Measurements from ENCODE around the gene TFE3. TPM values are rescaled to one million over a fixed set of nuclear protein-coding genes. Genes with fewer than 3 reads are reported as not detected.

TFE3 gene
- total RNA-seq, 1 donor from 2014 or later, result 22.1 TPM

DNA sequence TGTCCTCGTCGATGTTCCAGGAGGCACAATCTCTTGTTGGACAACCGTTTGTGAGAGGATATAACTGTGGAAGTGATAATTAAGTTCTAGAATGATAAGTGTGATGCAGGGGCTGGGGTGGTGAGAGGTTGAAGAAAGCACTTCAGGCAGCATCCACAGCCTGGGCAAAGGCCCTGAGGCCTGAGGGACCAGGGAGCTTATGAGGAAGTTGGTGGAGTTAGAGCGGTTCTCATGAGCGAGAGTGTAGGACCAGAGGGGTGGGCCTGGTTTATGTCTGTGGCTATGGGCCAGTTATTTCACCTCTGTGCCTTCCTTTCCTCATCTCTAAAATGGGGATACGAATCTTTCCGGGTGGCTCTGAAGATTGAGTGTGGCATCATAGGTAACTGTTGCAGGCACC lies 18.3 kb upstream of the TFE3 start:
- DNase-seq (ENCODE audit: low spot score), result no peak

GRCh38 chrX:49060914-49061313 lies 17.8 kb upstream of the TFE3 start:
- no peak for DNase-seq (ENCODE audit: low spot score)

DNA sequence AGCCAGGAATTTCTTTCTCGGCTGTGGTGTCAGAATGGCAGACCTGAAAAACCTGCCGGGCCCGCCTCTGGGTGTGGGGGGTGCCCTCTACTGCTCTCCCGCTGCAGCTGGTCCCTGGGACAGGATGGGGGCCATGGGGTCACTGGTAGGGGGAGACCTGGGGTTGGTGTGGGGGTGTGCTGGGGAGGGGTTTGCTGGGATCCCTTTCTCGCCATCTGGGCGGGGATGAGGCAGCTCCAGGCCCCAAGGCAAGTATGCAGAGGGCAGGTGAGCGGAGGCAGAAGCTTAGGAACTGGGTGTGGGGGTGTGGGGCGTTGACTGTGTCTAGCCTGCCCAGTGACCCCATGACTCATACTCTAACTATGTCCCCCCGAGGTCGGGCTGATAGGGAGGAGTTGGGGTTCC lies 16.5 kb upstream of the TFE3 start:
- DNase-seq (ENCODE audit: low spot score), result no peak

DNA sequence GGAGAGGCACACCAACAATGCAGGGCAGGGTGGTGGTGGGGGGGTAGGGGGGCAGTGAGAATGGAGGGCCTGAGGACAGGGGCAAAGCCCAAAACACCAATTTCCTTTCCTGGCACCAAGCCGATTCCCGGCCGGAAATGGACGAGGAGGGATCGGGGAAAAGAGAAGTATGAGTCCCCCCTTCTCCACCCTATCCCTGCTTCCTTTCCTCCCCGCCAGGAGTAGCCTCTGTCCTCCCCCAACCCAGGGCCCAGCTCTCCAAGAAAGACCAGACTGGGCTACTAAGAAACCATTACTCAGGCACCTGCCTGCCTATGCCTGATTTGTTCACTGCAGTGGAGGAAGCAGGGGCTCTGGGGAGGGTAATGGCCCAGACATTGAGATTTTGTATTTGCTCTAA lies 16.0 kb upstream of the TFE3 start:
- DNase-seq (ENCODE audit: low spot score), result no peak

- DNase-seq (ENCODE audit: low spot score), result no peak
Observed at GRCh38 chrX:49058794-49059193, 15.6 kb upstream of the TFE3 start, which contains the start of gene CCDC120. Gene CCDC120, plus strand, starts transcription at chrX:49058999. Its CDS starts 3,043 bp downstream, at chrX:49062042.

DNA sequence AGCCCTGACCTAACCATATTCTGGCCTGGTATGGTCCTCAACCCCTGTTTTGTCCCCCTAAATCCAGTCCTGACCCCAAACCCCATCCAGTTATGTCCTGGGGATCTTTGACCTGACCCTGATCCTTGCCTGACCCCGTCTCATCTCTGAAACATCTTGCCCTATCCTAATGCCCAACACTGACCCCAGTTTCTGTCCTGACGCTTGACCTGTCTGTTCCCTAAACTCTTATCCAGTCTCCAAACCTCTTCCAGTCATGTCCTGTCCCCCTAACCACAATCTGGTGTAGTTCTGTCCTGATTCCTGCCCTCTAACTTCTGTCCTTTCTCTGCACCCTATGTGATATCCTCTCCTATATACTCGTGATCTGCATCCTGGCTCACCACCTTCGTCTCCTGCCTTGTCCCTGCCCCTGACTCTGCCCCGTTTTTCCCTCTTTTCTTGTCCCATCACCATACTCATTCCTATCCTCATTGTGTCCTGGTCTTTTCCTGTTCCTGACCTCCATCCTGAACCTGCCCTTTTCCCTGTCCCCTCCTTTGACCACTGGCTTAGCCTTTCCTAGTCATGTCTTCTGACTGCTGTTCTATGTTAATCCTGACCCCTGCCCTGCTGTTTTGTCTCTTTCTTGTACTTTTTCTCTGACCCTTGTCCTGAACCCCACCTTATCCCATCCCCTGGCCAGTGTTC lies 11.1 kb upstream of the TFE3 start:
- DNase-seq (ENCODE audit: low spot score), result no peak

GRCh38 chrX:49053223-49054072 lies 10.3 kb upstream of the TFE3 start:
- peak; percentile 71 for DNase-seq (ENCODE audit: low spot score)

DNA sequence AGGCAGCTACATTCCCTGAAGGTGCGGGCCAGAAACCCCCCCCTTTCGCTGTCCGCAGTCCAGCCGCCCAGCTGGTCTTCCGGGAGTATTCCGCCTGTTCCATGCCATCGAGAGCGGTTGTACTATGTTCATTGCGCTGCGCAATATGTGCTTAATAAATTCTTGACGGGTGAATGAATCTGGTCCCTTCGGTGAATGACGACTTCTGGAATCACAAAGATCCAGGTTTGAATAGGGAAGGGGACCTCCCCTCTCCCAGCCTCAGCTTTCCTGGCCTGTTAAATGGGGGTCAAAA lies 777 bp upstream of the TFE3 start:
- no peak for DNase-seq (ENCODE audit: low spot score)

GRCh38 chrX:49042581-49043219 lies 457 bp downstream of the TFE3 start:
- no peak for DNase-seq (ENCODE audit: low spot score)

GRCh38 chrX:49041744-49042580 lies 1.2 kb downstream of the TFE3 start:
- peak; percentile 60 for DNase-seq (ENCODE audit: low spot score)

DNA sequence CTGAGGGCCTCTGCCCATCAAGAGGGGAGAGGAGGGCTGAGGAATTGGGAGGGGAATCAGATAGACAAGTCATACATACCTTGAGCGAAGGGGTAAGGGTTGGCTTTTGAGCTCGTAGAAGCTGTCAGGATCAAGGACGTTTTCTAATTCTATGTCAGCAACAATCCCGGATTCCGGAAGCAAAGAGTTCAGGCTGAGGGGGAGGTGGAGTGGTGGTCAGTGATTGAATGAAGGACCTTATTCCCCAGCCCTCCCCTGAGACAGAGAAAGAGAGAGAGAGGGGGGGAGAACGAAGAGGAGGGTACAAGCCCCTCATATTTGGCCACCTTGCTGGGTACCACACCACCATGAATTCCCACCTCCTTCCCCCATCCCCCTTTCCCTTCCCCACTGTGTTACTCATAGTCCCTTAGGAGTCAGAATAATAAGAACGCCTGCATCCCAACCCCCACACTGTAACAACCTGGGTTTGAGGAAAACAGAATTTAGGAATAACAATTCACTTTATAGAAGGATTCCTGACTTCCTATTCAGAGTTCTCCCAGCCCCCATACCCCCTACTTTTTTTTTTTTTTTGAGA lies 2.7 kb downstream of the TFE3 start:
- no peak for DNase-seq (ENCODE audit: low spot score)

DNA sequence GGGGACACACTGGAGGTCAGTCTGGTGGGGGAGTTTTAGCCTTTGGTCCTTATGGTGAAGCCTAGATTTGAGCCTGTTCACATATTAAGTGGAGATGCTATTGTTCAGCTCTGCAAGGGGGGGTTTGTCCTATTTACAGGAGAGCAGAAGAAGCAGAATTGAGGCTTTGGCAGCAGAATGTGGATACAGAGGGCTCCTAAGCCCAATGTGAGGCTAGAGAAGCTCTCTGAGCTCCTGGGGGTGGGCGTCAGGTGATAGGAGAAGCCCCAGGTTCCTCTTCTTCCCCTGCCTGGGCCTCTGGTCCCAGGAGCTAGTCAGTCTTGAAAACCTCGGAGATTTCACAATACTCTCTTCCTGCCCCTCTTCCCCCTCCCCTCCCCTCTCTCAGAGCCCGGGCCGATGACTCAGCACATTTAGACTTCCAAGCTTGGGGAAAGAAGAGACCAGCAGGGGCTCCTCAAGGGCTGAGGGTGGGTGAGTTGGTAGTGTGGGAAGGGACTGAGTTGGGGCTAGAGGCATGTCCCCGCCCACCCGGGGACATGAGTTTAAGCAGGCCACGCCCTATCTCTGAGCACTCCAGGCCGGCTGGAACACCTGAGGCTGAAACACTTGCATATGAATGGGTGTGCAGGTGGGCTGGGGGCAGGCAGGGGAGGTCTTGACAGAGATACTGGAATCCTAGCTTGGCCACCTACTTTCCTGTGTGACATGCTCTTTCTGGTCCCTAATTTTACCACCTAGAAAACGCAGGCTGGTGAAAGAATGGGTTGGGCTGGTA lies 3.4 kb downstream of the TFE3 start:
- peak; percentile 92 for DNase-seq (ENCODE audit: low spot score)

DNA sequence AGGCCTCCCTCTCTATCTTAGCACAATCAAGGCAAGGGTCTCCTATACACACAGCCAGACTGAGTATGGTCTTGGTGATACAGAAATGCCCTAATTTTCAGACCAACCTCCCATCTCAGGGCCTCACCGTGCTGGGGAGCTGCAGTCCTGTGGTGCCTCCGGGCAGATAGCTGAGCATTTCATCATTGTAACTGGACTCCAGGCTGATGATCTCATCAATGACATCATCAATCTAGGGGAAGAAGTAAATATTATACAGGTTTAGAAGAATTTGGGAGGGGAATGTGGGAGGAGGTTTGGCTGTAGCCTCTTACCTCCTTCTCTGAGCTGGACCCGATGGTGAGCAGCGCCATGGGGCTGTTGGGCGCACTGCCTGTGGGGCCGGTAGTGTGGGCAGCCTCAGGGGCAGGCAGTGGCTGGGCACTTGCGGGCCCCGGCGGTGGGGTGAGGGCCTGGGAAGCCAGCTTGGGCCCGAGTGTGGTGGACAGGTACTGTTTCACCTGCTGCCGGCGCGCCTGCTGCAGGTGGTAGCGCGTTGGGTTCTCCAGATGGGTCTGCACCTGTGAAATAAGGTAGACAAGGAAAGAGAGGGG lies 5.2 kb downstream of the TFE3 start:
- no peak for DNase-seq (ENCODE audit: low spot score)

GRCh38 chrX:49030283-49030682 lies 12.9 kb downstream of the TFE3 start:
- DNase-seq (ENCODE audit: low spot score), result no peak

DNA sequence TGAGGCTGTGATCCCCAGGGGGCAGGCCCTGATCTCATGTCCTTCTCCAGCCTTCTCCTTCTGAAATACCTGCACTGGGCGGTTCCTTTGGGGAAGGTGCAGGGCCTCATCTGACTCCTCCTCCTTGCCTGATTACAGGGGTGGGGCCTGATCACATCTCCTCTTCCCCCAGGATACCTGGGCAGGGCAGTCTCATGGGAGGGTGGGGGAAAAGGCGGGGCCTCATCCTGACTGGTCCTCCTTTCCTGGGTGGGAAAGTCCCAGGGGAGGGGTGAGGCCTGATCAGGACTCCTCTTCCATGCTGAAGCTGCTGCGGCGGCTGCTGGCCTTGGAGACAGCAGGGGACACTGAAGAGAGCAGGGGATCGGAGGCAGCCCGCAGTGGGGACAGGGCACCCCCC lies 13.3 kb downstream of the TFE3 start:
- DNase-seq (ENCODE audit: low spot score), result no peak

DNA sequence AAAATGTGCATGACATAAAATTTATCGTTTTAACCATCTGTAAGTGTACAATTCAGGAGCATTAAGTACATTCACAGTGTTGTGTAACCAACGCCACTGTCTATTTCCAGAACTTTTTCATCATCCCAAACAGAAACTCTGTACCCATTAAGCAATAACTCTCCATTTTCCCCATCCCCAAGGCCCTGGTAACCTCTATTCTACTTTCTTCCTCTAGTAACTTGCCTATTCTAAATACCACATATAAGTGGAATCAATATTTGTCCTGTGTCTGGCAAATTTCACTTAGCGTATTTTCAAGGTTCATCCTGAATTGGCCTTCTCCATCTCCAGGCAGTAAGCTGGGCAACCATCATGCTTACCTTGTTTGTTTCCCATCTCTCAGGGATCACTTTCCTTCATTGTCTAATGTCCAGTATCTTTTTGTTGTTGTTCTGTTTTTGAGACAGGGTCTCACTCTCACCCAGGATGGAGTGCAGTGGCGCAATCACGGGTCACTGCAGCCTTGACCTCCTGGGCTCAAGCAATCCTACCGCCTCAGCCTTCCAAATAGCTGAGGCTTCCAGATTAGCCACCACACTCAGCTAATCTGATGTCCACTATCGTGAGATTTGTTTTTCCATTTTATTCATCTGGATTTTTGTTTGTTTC lies 23.4 kb downstream of the TFE3 start:
- no peak for DNase-seq (ENCODE audit: low spot score)

DNA sequence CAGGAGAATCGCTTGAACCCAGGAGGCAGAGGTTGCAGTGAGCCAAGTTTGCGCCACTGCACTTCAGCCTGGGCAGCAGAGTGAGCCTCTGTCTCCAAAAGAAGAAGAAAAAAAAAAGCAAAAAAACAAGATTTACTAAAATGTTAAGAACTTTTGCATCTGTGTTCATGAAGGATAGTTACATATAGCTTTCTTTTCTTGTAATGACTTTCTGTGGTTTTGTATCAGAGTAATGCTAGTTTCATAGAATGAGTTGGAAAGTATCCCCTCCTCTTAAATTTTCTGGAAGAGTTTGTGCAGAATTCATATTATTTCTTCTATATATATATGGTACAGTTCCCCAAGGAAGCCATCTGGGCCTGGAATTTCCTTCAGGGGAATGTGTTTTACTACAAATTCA lies 24.1 kb downstream of the TFE3 start:
- DNase-seq (ENCODE audit: low spot score), result no peak

DNA sequence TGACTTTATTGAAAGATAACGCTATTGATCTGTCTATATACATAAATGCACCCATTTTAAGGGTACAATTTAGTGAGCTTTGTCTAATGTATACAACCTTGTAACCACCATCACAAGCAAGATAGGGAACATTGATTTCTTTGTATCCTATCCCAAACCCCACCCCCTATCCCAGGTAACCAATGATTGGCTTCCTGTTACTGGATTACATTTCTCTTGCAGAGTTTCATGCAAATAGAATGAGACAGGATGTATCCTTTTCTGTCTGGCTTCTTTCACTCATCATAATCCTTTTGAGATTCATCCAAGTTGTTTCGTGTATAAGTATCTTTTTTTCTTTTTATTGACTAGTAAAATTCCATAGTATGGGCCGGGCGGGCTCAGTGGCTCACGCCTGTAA lies 39.5 kb downstream of the TFE3 start:
- no peak for DNase-seq (ENCODE audit: low spot score)

GRCh38 chrX:49002091-49002935 lies 40.8 kb downstream of the TFE3 start, which contains the start of gene GRIPAP1:
Gene GRIPAP1, minus strand, starts transcription at chrX:49002264. Its CDS starts 35 bp downstream, at chrX:49002229.
- peak; percentile 86 for DNase-seq (ENCODE audit: low spot score)
